HG03103 (cell line): ENCODE data around the gene HIRA.

ENCODE experiments used
- ATAC-seq: cut with Tn5 transposase; IDR thresholded peaks from one replicate; pipeline ENCODE4 v1.9.1; 2021; ENCODE audit warnings: low read depth; ENCODE audit not compliant: unreplicated experiment

The HIRA gene

DNA sequence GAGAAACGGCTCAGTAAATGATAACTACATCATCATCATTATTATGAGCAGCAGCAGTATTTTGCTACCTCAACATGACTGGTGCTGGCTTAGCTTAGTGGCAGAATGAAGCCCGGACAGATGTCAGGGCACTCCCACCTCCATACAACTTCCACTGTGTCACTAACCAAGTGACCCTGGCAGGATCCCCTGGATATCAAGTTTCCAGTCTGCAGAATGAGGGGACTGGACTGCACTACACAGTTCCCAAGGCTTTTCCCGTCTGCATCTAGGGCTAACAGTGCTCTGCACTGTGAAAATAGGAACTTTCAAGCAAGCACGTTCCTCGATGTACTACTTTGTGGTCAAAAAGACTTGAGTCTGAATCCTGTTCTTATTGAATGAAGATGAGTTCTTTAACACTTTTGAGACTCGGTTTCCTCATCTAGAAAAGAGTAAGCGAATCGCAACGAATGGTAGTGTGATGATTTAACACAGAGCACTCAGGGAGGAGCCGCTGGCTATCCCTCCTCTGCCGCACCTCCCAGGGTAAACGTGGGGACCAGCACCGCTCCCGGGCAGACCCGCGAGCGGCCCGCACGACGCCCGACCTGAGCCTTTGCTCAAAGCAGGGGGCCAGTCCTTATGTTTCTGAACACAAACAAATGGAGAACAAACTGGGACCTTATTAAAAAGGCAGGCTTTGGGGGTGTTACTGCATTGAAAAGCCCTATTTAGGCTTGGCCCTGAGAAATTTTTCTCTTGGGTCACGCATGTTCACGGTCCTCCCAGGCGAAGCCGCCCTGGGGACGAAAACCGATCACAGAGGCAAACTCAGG lies 140.9 kb downstream of the HIRA start:
- ATAC-seq, result no peak

GRCh38 chr22:19289475-19290161 lies 141.9 kb downstream of the HIRA start:
- ATAC-seq, result no peak

- no peak for ATAC-seq
These were observed 143.6 kb downstream of the HIRA start for GRCh38 chr22:19287889-19288288.

GRCh38 chr22:19287076-19287707 lies 144.3 kb downstream of the HIRA start:
- no peak for ATAC-seq

GRCh38 chr22:19285831-19286230 lies 145.7 kb downstream of the HIRA start:
- no peak for ATAC-seq
